Measurements from ENCODE around the gene OBP2B. TPM values are rescaled to one million over a fixed set of nuclear protein-coding genes. Genes with fewer than 3 reads are reported as not detected.
"Not testable (repeated sequence)": the region's sequence is repeated elsewhere in the genome, so short reads cannot be mapped to it uniquely, and the experiment has no call there.

Gene OBP2B, protein sequence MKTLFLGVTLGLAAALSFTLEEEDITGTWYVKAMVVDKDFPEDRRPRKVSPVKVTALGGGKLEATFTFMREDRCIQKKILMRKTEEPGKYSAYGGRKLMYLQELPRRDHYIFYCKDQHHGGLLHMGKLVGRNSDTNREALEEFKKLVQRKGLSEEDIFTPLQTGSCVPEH
- total RNA-seq (2014; rRNA removed; shearing (Covaris generic)): not detected in 2 replicates

GRCh38 chr9:133208880-133209300 is at the start of gene OBP2B:
Gene OBP2B (minus strand): TSS chr9:133209250. CDS start chr9:133209199, 51 bp downstream.
- H3K36me3 ChIP-seq (replicated peaks; ENCODE audit: control insufficient read depth, insufficient read depth, low read length); DNase-seq; H3K4me3 ChIP-seq (ENCODE audit: insufficient read depth, low read depth, low read length); H3K27me3 ChIP-seq (ENCODE audit: control insufficient read depth, insufficient read depth, low read length): not testable (repeated sequence)

- Histone ChIP-seq H3K4me3 (ENCODE audit: insufficient read depth, low read depth, low read length) (no peak overlapping the region), H3K27me3 (ENCODE audit: control insufficient read depth, insufficient read depth, low read length) (no peaks in the 10 kb centered on the region; the same call in 1 of the 2 replicates), H3K36me3 (replicated peaks; ENCODE audit: control insufficient read depth, insufficient read depth, low read length) (no peaks in the 10 kb centered on the region)
- DNase-seq: peak; percentile 49
Measured at GRCh38 chr9:133258061-133259015, 49.3 kb upstream of the OBP2B start.

DNA sequence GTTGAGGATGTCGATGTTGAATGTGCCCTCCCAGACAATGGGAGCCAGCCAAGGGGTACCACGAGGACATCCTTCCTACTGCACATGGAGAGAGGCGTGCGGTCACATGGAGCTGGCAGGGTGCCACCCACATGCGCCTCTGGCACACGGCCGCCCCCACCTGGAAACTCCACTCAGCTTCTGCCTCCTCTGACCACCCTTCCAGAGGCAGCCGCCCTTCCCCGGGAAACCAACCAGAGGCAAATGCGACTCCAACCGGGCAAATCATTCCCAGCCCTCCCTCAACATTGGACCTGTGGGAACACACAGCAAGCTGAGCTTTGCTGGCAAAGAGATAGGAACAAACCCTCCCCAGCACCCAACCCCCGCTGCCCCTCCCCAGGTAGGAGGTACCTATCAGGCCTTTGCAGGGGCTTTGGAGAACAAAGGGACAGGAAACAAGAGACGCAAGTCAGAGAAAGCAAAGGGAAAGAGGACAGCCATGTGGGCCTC is 48.5 kb upstream of the OBP2B start:
- Histone ChIP-seq H3K36me3 (replicated peaks; ENCODE audit: control insufficient read depth, insufficient read depth, low read length) (no peaks in the 10 kb centered on the region), H3K4me3 (ENCODE audit: insufficient read depth, low read depth, low read length) (no peak overlapping the region), H3K27me3 (ENCODE audit: control insufficient read depth, insufficient read depth, low read length) (no peaks in the 10 kb centered on the region; the same call in 1 of the 2 replicates)
- DNase-seq: peak; percentile 60

- Histone ChIP-seq H3K27me3 (ENCODE audit: control insufficient read depth, insufficient read depth, low read length) (no peaks in the 10 kb centered on the region; the same call in 1 of the 2 replicates), H3K36me3 (replicated peaks; ENCODE audit: control insufficient read depth, insufficient read depth, low read length) (no peaks in the 10 kb centered on the region), H3K4me3 (ENCODE audit: insufficient read depth, low read depth, low read length) (no peak overlapping the region)
- DNase-seq: no peak
Measured at GRCh38 chr9:133256686-133257091, 47.6 kb upstream of the OBP2B start.

DNA sequence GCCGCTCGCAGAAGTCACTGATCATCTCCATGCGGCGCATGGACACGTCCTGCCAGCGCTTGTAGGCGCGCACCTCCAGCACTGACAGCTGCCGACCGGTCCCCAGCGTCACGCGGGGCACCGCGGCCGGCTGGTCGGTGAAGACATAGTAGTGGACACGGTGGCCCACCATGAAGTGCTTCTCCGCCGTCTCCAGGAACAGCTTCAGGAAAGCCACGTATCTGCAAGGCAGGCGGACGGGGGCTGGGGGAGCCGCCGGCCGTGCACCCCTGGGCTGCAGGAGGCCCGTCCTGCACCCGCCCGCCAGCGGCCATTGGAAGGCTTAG is 47.0 kb upstream of the OBP2B start:
- Histone ChIP-seq H3K4me3 (ENCODE audit: insufficient read depth, low read depth, low read length) (no peak overlapping the region), H3K27me3 (ENCODE audit: control insufficient read depth, insufficient read depth, low read length) (no peaks in the 10 kb centered on the region; the same call in 1 of the 2 replicates), H3K36me3 (replicated peaks; ENCODE audit: control insufficient read depth, insufficient read depth, low read length) (no peaks in the 10 kb centered on the region)
- no peak for DNase-seq

DNA sequence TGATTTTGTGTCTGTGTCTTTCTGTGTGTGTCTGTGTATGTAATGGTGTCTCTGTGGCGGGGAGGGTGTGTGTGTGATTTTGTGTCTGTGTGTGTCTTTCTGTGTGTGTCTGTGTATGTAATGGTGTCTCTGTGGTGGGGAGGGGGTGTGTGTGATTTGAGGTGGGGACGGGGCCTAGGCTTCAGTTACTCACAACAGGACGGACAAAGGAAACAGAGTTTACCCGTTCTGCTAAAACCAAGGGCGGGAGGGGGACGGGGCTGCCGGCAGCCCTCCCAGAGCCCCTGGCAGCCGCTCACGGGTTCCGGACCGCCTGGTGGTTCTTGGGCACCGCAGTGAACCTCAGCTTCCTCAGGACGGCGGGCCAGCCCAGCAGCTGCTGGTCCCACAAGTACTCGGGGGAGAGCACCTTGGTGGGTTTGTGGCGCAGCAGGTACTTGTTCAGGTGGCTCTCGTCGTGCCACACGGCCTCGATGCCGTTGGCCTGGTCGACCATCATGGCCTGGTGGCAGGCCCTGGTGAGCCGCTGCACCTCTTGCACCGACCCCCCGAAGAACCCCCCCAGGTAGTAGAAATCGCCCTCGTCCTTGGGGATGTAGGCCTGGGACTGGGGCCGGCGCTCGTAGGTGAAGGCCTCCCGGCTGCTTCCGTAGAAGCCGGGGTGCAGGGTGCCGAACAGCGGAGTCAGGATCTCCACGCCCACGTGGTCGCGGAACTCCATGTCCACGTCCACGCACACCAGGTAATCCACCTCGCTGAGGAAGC is 46.5 kb upstream of the OBP2B start:
- no peak for DNase-seq
- Histone ChIP-seq H3K27me3 (ENCODE audit: control insufficient read depth, insufficient read depth, low read length) (no peaks in the 10 kb centered on the region; the same call in 1 of the 2 replicates), H3K36me3 (replicated peaks; ENCODE audit: control insufficient read depth, insufficient read depth, low read length) (no peaks in the 10 kb centered on the region), H3K4me3 (ENCODE audit: insufficient read depth, low read depth, low read length) (no peak overlapping the region)

DNA sequence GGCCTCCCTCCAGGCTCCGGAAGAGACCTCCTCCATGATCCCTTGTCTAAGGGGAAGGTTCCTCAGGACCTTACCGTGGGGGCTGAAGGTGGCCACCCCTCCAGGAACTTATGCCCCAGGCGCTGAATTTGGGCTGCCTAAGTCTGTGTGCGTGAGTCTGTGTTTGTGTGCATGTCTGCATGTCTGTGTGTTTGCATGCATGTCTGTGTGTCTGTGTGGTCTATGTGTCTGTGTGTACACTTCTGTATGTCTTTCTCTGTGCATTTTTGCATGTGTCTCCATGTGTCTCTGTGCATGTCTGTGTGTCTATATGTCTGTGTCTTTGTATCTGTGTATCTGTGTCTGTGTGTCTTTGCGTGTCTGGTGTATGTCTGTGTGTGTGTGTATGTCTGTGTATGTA is 45.4 kb upstream of the OBP2B start:
- Histone ChIP-seq H3K4me3 (ENCODE audit: insufficient read depth, low read depth, low read length) (no peak overlapping the region), H3K36me3 (replicated peaks; ENCODE audit: control insufficient read depth, insufficient read depth, low read length) (no peaks in the 10 kb centered on the region), H3K27me3 (ENCODE audit: control insufficient read depth, insufficient read depth, low read length) (no peaks in the 10 kb centered on the region; the same call in 1 of the 2 replicates)
- DNase-seq: no peak

DNA sequence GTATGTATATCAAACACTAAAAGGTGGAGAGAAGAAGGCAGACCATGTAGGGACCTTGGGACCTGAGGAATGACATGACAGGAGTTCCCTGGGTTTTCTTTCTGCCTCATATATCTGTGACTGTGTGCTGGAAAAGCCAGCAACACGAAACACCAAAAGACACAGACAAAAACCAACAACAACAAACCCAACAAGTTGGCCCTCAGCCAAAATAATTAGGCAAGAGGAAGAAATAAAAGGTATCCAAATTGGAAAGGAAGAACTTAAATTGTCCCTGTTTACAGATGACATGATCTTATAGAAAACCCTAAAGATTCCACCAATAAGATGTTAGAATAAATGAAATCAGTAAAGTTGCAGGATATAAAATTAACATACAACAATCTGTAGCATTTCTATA is 44.2 kb upstream of the OBP2B start:
- no peak overlapping the region for H3K4me3 ChIP-seq (ENCODE audit: insufficient read depth, low read depth, low read length)
- no peaks in the 10 kb centered on the region for H3K36me3 ChIP-seq (replicated peaks; ENCODE audit: control insufficient read depth, insufficient read depth, low read length)
- no peaks in the 10 kb centered on the region; the same call in 1 of the 2 replicates for H3K27me3 ChIP-seq (ENCODE audit: control insufficient read depth, insufficient read depth, low read length)
- DNase-seq: no peak

- DNase-seq: peak; percentile 59
- Histone ChIP-seq H3K4me3 (ENCODE audit: insufficient read depth, low read depth, low read length) (no peak overlapping the region), H3K36me3 (replicated peaks; ENCODE audit: control insufficient read depth, insufficient read depth, low read length) (no peaks in the 10 kb centered on the region), H3K27me3 (ENCODE audit: control insufficient read depth, insufficient read depth, low read length) (no peaks in the 10 kb centered on the region)
Measured at GRCh38 chr9:133252301-133253020, 43.4 kb upstream of the OBP2B start.

DNA sequence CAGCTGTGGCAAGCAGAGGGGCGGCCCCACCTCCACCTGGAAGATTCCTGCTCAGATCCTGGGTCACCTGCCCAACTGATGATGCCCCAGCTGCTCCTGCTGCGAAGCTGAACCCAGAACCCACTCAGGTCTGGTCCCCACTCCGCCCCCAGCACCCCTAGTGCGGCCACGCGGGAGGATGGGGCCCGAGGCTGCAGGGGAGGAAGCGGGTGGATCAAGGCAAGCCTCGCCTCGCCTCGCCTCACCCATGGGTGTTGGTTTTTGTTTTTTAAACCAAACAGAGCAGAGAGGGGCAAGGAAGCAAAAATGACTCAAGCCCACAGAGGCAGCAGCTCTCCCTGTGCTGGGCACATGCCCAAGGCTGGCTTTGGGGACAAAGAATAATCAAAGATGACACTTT is 42.7 kb upstream of the OBP2B start:
- DNase-seq: peak; percentile 44
- Histone ChIP-seq H3K27me3 (ENCODE audit: control insufficient read depth, insufficient read depth, low read length) (no peaks in the 10 kb centered on the region), H3K36me3 (replicated peaks; ENCODE audit: control insufficient read depth, insufficient read depth, low read length) (no peaks in the 10 kb centered on the region), H3K4me3 (ENCODE audit: insufficient read depth, low read depth, low read length) (no peak overlapping the region)

- H3K27me3 ChIP-seq (ENCODE audit: control insufficient read depth, insufficient read depth, low read length); DNase-seq; H3K36me3 ChIP-seq (replicated peaks; ENCODE audit: control insufficient read depth, insufficient read depth, low read length); H3K4me3 ChIP-seq (ENCODE audit: insufficient read depth, low read depth, low read length): not testable (repeated sequence)
Measured at GRCh38 chr9:133251221-133251620, 42.2 kb upstream of the OBP2B start.

DNA sequence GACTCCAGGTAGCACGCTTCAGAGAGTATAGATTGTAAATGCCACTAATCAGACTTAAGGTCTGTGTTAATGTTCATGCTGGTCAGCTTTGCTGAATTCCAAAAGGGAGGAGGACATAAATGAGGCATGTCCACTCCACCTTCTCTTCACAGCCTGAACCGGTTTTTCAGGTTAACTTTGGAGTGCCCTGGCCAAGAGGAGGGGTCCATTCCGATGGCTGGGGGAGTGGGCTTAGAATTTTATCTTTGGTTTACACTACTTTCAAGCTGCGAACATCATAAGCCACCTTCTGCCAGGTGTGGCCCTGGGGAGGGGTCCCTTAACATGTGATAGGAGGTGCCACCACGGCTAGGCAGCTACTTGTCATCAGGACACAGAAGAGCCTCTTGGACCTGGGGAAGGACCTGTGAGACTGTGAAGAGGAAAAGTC is 41.7 kb upstream of the OBP2B start:
- Histone ChIP-seq H3K27me3 (ENCODE audit: control insufficient read depth, insufficient read depth, low read length) (no peaks in the 10 kb centered on the region), H3K36me3 (replicated peaks; ENCODE audit: control insufficient read depth, insufficient read depth, low read length) (no peaks in the 10 kb centered on the region), H3K4me3 (ENCODE audit: insufficient read depth, low read depth, low read length) (no peak overlapping the region)
- DNase-seq: no peak

DNA sequence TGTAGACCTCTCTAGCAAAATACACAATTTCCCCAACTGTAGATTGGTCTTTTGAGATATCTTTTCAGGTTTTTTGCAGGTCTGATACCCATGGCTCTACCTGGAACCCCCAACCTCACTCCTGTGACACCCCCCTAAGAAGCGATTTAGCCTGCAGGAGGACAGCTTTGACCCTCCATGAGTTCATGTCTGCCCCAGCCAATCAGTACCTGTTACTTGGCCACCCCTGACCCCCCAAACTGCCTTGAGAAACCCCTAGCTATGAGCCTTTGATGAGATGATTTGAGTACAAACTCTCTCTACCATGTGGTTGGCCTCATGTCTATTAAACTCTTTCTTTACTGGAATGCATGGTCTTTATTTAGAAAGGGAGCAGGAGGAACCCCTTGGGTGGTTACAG is 40.3 kb upstream of the OBP2B start:
- H3K4me3 ChIP-seq (ENCODE audit: insufficient read depth, low read depth, low read length): no peak overlapping the region
- H3K36me3 ChIP-seq (replicated peaks; ENCODE audit: control insufficient read depth, insufficient read depth, low read length): no peaks in the 10 kb centered on the region
- H3K27me3 ChIP-seq (ENCODE audit: control insufficient read depth, insufficient read depth, low read length): no peaks in the 10 kb centered on the region
- DNase-seq: no peak

DNA sequence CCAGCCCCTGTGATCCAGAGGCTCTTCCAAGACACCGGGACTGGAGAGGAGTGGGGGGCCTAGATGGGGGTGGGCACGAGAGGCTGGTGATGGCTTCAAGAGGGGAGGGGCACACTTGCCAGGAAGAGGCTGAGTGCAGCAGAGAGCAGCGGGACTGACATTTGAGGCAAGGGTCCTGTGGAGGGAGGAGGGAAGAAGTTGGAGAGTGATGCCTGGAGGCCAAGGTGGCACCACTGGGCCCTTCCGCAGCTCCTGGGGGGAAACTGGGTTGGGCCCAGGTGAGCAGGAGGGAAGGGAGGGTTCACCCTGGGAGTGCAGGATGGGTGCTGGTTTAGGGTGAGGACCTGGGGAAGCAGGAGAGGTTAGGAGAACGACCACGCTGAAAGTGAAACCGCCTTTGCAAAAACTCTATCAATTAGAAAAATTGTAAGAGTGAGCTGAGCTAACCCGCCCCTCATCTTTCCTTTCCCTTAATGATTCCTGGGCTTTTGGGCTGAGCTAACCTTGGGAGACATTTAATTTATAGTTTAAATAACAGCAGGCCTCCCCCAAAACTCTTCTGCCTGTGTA is 39.8 kb upstream of the OBP2B start:
- H3K4me3 ChIP-seq (ENCODE audit: insufficient read depth, low read depth, low read length): no peak overlapping the region
- H3K27me3 ChIP-seq (ENCODE audit: control insufficient read depth, insufficient read depth, low read length): no peaks in the 10 kb centered on the region
- no peaks in the 10 kb centered on the region for H3K36me3 ChIP-seq (replicated peaks; ENCODE audit: control insufficient read depth, insufficient read depth, low read length)
- DNase-seq: no peak

All from H7 (cell line).